ENCODE data around the gene GNG11.

GRCh38 chr7:93949423-93949822 lies 27.9 kb downstream of the GNG11 start:
- TF ChIP-seq FOXC1 (CRISPR knock-in tag; IDR thresholded peaks at IDR 0.05; ENCODE audit: borderline replicate concordance) (no peak), BRCA1 (CRISPR knock-in tag; IDR thresholded peaks at IDR 0.05) (no peak), NFE2L1 (CRISPR knock-in tag; IDR thresholded peaks at IDR 0.05; ENCODE audit: borderline replicate concordance) (no peak), ZNF749 (CRISPR knock-in tag; IDR thresholded peaks at IDR 0.05; ENCODE audit: borderline replicate concordance) (no peak), ZNF296 (CRISPR knock-in tag; conservative IDR thresholded peaks at IDR 0.05) (no peak), TCF7L2 (IDR thresholded peaks at IDR 0.05; ENCODE audit: low read depth, low read length) (no peak), PHF8 (CRISPR knock-in tag; IDR thresholded peaks at IDR 0.05) (no peak), RAD21 (CRISPR knock-in tag; IDR thresholded peaks at IDR 0.05) (no peak), ARNT (IDR thresholded peaks at IDR 0.05) (no peak)
- TF ChIP-seq, protein P1, sequence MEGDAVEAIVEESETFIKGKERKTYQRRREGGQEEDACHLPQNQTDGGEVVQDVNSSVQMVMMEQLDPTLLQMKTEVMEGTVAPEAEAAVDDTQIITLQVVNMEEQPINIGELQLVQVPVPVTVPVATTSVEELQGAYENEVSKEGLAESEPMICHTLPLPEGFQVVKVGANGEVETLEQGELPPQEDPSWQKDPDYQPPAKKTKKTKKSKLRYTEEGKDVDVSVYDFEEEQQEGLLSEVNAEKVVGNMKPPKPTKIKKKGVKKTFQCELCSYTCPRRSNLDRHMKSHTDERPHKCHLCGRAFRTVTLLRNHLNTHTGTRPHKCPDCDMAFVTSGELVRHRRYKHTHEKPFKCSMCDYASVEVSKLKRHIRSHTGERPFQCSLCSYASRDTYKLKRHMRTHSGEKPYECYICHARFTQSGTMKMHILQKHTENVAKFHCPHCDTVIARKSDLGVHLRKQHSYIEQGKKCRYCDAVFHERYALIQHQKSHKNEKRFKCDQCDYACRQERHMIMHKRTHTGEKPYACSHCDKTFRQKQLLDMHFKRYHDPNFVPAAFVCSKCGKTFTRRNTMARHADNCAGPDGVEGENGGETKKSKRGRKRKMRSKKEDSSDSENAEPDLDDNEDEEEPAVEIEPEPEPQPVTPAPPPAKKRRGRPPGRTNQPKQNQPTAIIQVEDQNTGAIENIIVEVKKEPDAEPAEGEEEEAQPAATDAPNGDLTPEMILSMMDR (CRISPR knock-in tag; IDR thresholded peaks at IDR 0.05), result no peak
- TF ChIP-seq, protein P2, sequence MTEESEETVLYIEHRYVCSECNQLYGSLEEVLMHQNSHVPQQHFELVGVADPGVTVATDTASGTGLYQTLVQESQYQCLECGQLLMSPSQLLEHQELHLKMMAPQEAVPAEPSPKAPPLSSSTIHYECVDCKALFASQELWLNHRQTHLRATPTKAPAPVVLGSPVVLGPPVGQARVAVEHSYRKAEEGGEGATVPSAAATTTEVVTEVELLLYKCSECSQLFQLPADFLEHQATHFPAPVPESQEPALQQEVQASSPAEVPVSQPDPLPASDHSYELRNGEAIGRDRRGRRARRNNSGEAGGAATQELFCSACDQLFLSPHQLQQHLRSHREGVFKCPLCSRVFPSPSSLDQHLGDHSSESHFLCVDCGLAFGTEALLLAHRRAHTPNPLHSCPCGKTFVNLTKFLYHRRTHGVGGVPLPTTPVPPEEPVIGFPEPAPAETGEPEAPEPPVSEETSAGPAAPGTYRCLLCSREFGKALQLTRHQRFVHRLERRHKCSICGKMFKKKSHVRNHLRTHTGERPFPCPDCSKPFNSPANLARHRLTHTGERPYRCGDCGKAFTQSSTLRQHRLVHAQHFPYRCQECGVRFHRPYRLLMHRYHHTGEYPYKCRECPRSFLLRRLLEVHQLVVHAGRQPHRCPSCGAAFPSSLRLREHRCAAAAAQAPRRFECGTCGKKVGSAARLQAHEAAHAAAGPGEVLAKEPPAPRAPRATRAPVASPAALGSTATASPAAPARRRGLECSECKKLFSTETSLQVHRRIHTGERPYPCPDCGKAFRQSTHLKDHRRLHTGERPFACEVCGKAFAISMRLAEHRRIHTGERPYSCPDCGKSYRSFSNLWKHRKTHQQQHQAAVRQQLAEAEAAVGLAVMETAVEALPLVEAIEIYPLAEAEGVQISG (CRISPR knock-in tag; IDR thresholded peaks at IDR 0.05), result no peak
